H1 (cell line): ENCODE data around the gene FLRT1. TPM values are rescaled to one million over a fixed set of nuclear protein-coding genes. Genes with fewer than 3 reads are reported as not detected.

ENCODE experiments used
- GTF2F1 ChIP-seq: IDR thresholded peaks from 2 replicates; pipeline ENCODE4 v1.6.1; 2012; ENCODE audit warnings: low read depth, low read length, improper control_type of control experiment, borderline replicate concordance
- MAX ChIP-seq: IDR thresholded peaks from 2 replicates; pipeline ENCODE4 v1.6.1; 2012; ENCODE audit warnings: inconsistent platforms
- polyA plus RNA-seq, 7 experiments: library from polyadenylated mRNA; depleted of rRNA in 3 of 7; stranded (reverse) in 5 of 7; unstranded in 2 of 7; fragments of >200 nt in 5 of 7; fragments of 200-250 nt in 2 of 7; gene quantifications; 1 replicate in 5 of 7; 2 replicates in 1 of 7; 4 replicates in 1 of 7; pipeline versions ENCODE4 v1.2.1 to v1.2.3, GENCODE V29; 2011 to 2013; ENCODE audit warnings: missing spikeins in 2 of 7, mixed read lengths in 2 of 7
- total RNA-seq: library from RNA; stranded (reverse); fragmentation: NEBNext Ultra II Directional; extraction: Animal tissue kit (Norgen Biotek cat#: 25700); gene quantifications from 2 replicates; pipeline ENCODE4 v1.2.1, GENCODE V29; 2021

FLRT1 gene
- total and polyA plus RNA-seq, 2 of the 8 experiments (the other 6 are each of a cell fraction or from before 2014, with no cell fraction given), result 0.14 to 0.28 TPM

GRCh38 chr11:64007160-64007628 is 28.5 kb upstream of the FLRT1 start (continued):
- TF ChIP-seq MAX, result peak; percentile 93
- no peak for TF ChIP-seq GTF2F1
